Muscle of arm (tissue), 12 donors: ENCODE measurements around the gene MOB3A. TPM values are rescaled to one million over a fixed set of nuclear protein-coding genes. Genes with fewer than 3 reads are reported as not detected.

Source experiments
- DNase-seq: peaks from one replicate; pipeline ENCODE4 v3.0.0-alpha.2; 2013
- polyA plus RNA-seq, 12 donors: library from polyadenylated mRNA; unstranded; fragments of 120-200 nt; gene quantifications; one replicate each; pipeline ENCODE4 v1.2.1, GENCODE V29; 2013; ENCODE audit not compliant: insufficient read length in 12 of 12

Gene MOB3A
- polyA plus RNA-seq, 12 donors = 14.5 to 28.4 (median 15.8) TPM; not detected in 1

DNA sequence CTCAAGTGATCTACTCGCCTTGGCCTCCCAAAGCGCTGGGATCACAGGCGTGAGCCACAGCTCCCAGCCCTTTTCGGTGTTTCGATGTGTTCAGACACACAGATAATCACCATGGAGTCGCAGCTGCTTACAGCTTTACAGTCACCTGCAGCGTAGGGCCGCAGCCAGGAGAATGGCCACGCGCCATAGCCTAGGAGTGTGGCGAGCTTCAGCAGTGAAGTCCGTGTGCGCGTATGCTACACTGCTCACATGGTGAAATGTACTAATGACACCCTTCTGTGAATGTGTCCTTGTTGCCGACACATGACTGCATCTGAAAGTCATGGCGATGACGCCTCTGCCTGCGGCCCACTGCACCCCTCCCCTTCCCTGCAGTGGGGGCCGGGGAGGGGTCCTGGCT, 31.6 kb upstream of the MOB3A start:
- DNase-seq = no peak

DNA sequence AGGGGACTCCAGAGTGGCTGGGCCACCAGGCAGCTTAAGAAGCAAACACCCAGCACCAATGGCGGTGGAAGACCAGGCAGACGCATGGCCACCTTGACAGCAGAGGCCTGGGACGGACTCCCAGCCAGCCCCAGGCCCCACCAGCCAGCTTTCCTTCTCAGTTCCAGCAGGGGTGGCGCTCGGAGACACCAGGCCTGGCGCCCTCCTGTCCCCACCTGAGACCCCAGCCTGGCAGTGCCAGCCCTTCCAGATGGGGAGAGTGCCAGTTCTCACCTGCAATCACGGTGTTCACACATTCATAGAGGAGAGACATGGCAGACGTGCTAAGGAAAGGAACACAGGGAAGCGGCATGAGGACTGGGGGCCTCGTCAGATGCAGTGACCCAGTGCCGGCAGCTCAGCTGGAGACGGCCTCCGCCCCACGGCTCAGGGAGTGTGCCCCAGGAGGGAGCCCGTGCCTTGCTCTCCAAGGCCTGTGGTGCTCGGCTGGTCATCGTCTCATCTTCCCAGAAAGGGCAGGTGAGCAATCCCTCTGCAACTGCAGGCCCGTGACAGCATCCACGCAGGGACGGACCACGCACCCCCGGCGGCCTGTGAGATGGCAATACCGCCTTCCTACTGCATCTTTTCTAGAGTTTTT, 30.9 kb upstream of the MOB3A start:
- DNase-seq = no peak

- no peak for DNase-seq
Observed at GRCh38 chr19:2123682-2124387, 27.7 kb upstream of the MOB3A start.

- no peak for DNase-seq
Observed at GRCh38 chr19:2122982-2123381, 26.9 kb upstream of the MOB3A start.

GRCh38 chr19:2122251-2122650, 26.1 kb upstream of the MOB3A start:
- DNase-seq = no peak

DNA sequence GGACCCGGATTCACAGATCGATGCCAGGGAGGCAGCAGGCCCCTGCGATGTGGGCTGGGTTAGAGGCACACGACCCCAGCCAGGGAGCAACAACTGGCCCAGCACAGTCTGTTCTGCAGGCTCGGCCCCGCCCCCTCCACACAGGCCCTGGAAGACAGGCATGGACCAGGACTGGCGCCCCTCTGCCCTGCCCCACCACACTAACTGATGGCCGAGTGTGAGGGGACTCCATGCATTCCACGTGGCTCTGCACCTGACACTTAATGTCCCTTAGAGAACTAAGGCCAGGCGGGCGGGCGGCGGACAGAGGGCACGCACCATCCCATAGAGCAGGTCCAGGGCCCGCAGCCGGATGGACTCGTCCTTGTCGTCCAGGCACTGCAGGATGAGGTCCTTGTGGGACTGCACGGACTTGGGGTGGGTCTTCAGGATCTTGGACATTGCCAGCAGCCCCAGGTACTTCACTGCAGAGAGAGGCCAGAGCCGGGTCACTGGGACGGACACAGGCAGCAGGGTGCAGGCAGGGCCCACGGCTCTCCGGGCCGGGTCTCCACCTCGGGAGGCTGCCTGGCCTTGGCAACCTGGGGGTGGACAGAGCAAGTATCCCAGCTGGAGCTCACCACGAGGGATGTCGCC, 25.4 kb upstream of the MOB3A start:
- no peak for DNase-seq

- no peak for DNase-seq
Observed at GRCh38 chr19:2120821-2121220, 24.7 kb upstream of the MOB3A start.

GRCh38 chr19:2119921-2120785, 24.0 kb upstream of the MOB3A start:
- no peak for DNase-seq

DNA sequence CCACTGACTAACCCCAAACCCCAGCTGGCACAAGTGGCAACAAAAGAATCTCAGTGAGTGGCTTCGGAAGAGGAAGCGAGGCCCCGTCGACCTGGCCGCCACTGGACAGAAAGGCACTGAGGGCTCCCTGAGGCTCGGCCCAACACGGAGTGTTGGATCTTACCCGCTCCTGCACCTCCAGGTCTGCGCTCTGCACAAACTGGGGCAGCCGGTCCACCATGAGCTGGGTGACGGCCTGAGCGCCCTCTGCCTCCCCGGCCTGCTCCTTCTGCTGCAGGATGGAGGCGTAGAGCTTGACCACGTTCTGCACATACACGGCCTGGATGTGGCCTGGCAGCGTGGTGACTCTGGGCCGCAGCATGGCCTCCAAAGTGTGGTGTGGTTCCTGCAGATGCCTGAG, 22.3 kb upstream of the MOB3A start:
- DNase-seq = no peak

- no peak for DNase-seq
Observed at GRCh38 chr19:2117215-2117960, 21.3 kb upstream of the MOB3A start.

DNA sequence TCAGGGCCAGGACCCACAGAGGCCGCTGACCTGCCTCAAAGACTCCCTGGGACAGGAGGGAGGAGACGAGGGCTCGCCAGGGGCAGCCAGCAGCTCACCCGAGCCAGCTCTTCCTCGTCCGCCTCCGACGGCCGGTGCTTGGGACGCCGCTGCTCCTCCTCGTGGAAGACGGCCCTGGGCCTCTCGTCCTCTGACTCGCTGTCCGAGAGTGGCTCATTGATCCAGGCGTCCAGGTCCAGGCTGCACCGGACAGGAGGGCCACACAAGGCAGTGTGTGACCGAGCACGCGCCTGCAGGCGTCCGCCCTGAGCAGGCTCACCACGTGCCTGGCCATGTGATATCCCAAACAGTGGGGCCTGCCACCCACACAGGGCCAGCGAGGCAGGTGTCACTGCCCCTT, 20.4 kb upstream of the MOB3A start:
- no peak for DNase-seq

DNA sequence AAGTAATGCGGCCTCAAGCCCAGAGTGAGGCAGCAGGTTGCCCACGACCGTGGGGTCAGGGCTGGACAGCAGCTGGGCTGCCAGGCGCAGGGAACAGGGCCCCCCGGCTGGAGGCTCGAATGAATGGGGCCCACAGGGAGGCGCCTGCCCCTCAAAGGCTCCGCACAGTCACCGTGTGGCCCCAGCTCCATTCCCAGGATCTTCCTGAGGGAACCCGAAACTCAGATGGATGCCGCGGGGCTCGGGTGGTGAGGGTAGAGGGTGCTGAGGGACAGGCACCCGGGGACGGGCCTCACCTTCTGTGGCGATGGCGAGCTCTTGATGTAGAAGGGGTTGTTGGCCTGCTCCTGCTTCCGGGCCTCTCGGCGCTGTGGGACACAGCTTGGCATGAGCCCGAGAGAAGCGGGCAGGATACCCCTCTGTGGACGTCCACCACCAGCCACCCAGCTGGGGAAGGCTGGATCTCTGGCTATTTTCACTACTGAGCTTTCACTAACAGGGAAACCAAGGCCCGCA, 19.8 kb upstream of the MOB3A start:
- no peak for DNase-seq

DNA sequence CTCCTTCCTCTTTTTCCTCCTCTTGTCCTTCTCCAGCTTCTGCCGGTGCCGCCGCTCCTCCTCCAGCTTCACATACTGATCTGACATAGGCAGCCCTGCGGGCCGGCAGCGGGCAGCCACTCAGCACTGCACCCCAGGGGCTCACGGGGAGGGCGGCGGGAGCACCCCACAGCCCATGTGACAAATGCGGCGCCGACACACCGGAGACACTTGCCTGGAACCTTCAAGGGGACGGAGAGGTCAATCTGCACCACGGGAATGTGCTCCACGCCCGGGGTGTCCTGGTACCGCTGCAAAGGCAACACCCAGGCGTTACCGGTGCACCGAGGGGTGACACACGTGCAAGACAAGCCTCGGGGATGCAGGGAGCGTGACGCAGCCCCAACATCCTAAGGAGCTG, 19.2 kb upstream of the MOB3A start:
- DNase-seq = no peak

GRCh38 chr19:2114821-2115220, 18.7 kb upstream of the MOB3A start:
- no peak for DNase-seq

- no peak for DNase-seq
Observed at GRCh38 chr19:2114218-2114617, 18.1 kb upstream of the MOB3A start.

GRCh38 chr19:2113439-2114211, 17.5 kb upstream of the MOB3A start:
- no peak for DNase-seq

DNA sequence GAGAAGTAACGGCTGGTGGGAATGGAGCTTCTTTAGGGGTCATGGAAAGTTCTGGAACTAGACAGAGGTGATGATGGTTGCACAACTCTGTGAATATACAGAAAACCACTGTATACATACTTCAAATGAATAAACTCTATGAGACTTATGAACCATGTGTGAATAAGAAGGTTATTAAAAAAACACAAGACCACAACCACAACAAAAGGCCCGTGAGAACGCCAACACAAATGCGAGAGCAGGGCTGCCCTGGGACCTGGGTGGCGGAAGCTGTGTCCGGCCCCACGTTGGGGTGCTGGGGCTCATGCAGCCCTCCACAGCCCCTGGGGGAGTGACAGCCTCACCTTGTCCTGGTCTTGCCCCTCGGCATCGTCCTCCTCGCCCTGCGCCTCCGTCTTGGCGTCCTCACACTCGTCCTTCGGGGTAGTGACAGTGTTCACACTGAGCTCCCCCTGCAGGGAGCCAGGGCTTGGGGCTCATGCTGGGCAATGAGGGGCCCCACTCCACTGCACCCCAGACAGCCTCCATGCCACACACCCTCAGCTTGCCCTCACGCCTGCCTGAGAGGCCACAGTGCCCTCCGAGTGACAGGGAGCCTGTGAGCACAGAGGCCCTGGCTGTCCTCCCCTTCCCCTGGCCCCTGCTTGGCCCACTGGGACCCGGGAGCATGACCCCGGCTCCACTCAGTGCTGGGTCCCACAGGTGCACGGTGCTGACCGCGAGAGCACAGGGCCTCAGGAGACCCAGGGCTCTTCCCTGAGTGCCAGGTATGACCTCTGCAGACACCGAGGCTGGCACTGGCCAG, 16.6 kb upstream of the MOB3A start:
- no peak for DNase-seq

GRCh38 chr19:2111886-2112285, 15.8 kb upstream of the MOB3A start:
- no peak for DNase-seq

DNA sequence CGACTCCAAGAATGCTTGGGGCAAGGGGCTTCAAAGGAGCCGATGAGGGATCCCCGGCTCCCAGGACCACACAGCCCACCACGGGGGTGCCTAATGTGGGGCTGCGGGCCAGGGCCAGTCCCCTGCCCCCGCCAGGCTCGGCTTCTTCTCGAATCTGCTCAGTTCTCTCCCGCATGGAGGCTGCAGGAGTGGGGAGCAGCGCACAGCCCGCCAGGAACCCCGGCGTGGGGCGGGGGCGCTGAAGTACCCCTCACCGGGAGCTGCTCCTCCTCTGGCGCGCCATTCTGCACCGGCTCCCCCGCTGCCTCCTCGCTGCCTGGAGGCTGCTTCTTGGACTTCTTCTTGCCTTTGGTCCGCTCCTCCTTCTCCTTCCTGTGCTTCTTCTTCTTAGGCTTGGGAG, 15.3 kb upstream of the MOB3A start:
- no peak for DNase-seq

- DNase-seq = no peak
Observed at GRCh38 chr19:2110822-2111221, 14.7 kb upstream of the MOB3A start.
